H9 (cell line): ENCODE data around the gene METTL17. TPM values are rescaled to one million over a fixed set of nuclear protein-coding genes. Genes with fewer than 3 reads are reported as not detected.

Experiments
- DNase-seq: peaks from one replicate; pipeline ENCODE4 v3.0.0-alpha.2; 2017
- H2AFZ ChIP-seq: one replicate; pipeline ENCODE4 v1.6.1; 2013; ENCODE audit warnings: mild to moderate bottlenecking, low read length, control low read depth, moderate library complexity
- H2AK5ac ChIP-seq: 2 replicates; pipeline ENCODE4 v1.6.1; 2013; ENCODE audit warnings: low read length, control low read depth, mixed read lengths; ENCODE audit not compliant: insufficient read length
- H2BK120ac ChIP-seq: one replicate; pipeline ENCODE4 v1.6.1; 2013; ENCODE audit warnings: low read depth, mild to moderate bottlenecking, low read length, control low read depth, inconsistent platforms; ENCODE audit not compliant: poor library complexity, severe bottlenecking
- H2BK12ac ChIP-seq: 2 replicates; pipeline ENCODE4 v1.6.1; 2013; ENCODE audit warnings: low read length, control low read depth, mixed read lengths, low read depth; ENCODE audit not compliant: insufficient read length
- H2BK15ac ChIP-seq: 2 replicates; pipeline ENCODE4 v1.6.1; 2013; ENCODE audit warnings: low read depth, low read length, control low read depth
- H2BK20ac ChIP-seq: one replicate; pipeline ENCODE4 v1.6.1; 2013; ENCODE audit warnings: low read depth, mild to moderate bottlenecking, low read length, control low read depth, inconsistent platforms; ENCODE audit not compliant: poor library complexity, severe bottlenecking
- H2BK5ac ChIP-seq: 2 replicates; pipeline ENCODE4 v1.6.1; 2013; ENCODE audit warnings: low read length, control low read depth, mixed read lengths; ENCODE audit not compliant: insufficient read length
- H3K14ac ChIP-seq: 2 replicates; pipeline ENCODE4 v1.6.1; 2013; ENCODE audit warnings: low read length, control low read depth; ENCODE audit not compliant: insufficient read depth
- H3K18ac ChIP-seq: 2 replicates; pipeline ENCODE4 v1.6.1; 2013; ENCODE audit warnings: low read depth, mild to moderate bottlenecking, mixed read lengths, low read length, control low read depth; ENCODE audit not compliant: insufficient read length
- H3K23ac ChIP-seq: 2 replicates; pipeline ENCODE4 v1.6.1; 2013; ENCODE audit warnings: low read length, control low read depth, mixed read lengths, low read depth; ENCODE audit not compliant: insufficient read length
- H3K23me2 ChIP-seq: 2 replicates; pipeline ENCODE4 v1.6.1; 2013; ENCODE audit warnings: low read depth, mild to moderate bottlenecking, mixed read lengths, low read length, control low read depth; ENCODE audit not compliant: insufficient read length, poor library complexity, severe bottlenecking
- H3K27ac ChIP-seq: 2 replicates; pipeline ENCODE4 v1.5.1; 2013; ENCODE audit warnings: low read length, control low read depth, mixed read lengths, low read depth; ENCODE audit not compliant: insufficient read length
- H3K27me3 ChIP-seq: 2 replicates; pipeline ENCODE4 v1.6.1; 2013; ENCODE audit warnings: low read length, control low read depth, inconsistent platforms; ENCODE audit not compliant: insufficient read depth
- H3K4ac ChIP-seq: 2 replicates; pipeline ENCODE4 v1.6.1; 2013; ENCODE audit warnings: low read depth, mild to moderate bottlenecking, control low read depth, inconsistent platforms, low read length, moderate library complexity
- H3K4me1 ChIP-seq: 2 replicates; pipeline ENCODE4 v1.6.1; 2013; ENCODE audit warnings: low read length, control low read depth, inconsistent platforms; ENCODE audit not compliant: insufficient read depth
- H3K4me2 ChIP-seq: 2 replicates; pipeline ENCODE4 v1.6.1; 2013; ENCODE audit warnings: low read length, control low read depth, mixed read lengths; ENCODE audit not compliant: insufficient read length, insufficient read depth
- H3K56ac ChIP-seq: 2 replicates; pipeline ENCODE4 v1.6.1; 2013; ENCODE audit warnings: low read depth, mild to moderate bottlenecking, mixed read lengths, low read length, control low read depth; ENCODE audit not compliant: insufficient read length
- H3K79me1 ChIP-seq: 2 replicates; pipeline ENCODE4 v1.6.1; 2013; ENCODE audit warnings: low read depth, mild to moderate bottlenecking, moderate library complexity, low read length, control low read depth, inconsistent platforms; ENCODE audit not compliant: insufficient read depth, poor library complexity, severe bottlenecking
- H3K79me2 ChIP-seq: 2 replicates; pipeline ENCODE4 v1.6.1; 2013; ENCODE audit warnings: low read length, control low read depth, inconsistent platforms; ENCODE audit not compliant: insufficient read depth
- H3K9ac ChIP-seq: 2 replicates; pipeline ENCODE4 v1.6.1; 2013; ENCODE audit warnings: low read length, control low read depth, mixed read lengths; ENCODE audit not compliant: insufficient read length; ENCODE audit errors: extremely low read depth
- H3K9me3 ChIP-seq: one replicate; pipeline ENCODE4 v1.6.1; 2013; ENCODE audit warnings: low read depth, low read length, inconsistent platforms; ENCODE audit not compliant: control insufficient read depth
- H3T11ph ChIP-seq: one replicate; pipeline ENCODE4 v1.6.1; 2013; ENCODE audit warnings: mild to moderate bottlenecking, low read length, control low read depth, inconsistent platforms
- H4K20me1 ChIP-seq: one replicate; pipeline ENCODE4 v1.6.1; 2013; ENCODE audit not compliant: control insufficient read depth, insufficient read length, insufficient read depth
- H4K5ac ChIP-seq: 2 replicates; pipeline ENCODE4 v1.6.1; 2013; ENCODE audit warnings: low read depth, mild to moderate bottlenecking, mixed read lengths, low read length, control low read depth; ENCODE audit not compliant: insufficient read length
- H4K8ac ChIP-seq: replicated peaks from 2 replicates; pipeline ENCODE4 v1.6.1; 2013; ENCODE audit warnings: low read length, control low read depth, mixed read lengths, low read depth; ENCODE audit not compliant: insufficient read length
- H4K91ac ChIP-seq: 2 replicates; pipeline ENCODE4 v1.6.1; 2013; ENCODE audit warnings: low read depth, mild to moderate bottlenecking, moderate library complexity, mixed read lengths, low read length, control low read depth; ENCODE audit not compliant: insufficient read length
- H3K27ac Mint-ChIP-seq, 3 experiments: 2 replicates in 2 of 3; 3 replicates in 1 of 3; pipeline ENCODE4 v1.8.0; 2020 to 2021; ENCODE audit warnings: mixed read lengths in 3 of 3, mild to moderate bottlenecking in 1 of 3, moderate library complexity in 1 of 3
- H3K27me3 Mint-ChIP-seq: 2 replicates; pipeline ENCODE4 v1.8.0; 2021; ENCODE audit warnings: low read depth, mild to moderate bottlenecking, moderate library complexity, mixed read lengths
- H3K36me3 Mint-ChIP-seq, 3 experiments: 2 replicates in 2 of 3; 3 replicates in 1 of 3; pipeline ENCODE4 v1.8.0; 2020 to 2021; ENCODE audit warnings: low read depth in 3 of 3, mixed read lengths in 3 of 3; ENCODE audit not compliant: insufficient read depth in 1 of 3
- H3K4me1 Mint-ChIP-seq, 2 experiments: 2 replicates each; pipeline ENCODE4 v1.8.0; 2020; ENCODE audit warnings: mixed read lengths in 2 of 2
- H3K4me3 Mint-ChIP-seq, 2 experiments: 2 replicates in 1 of 2; 3 replicates in 1 of 2; pipeline ENCODE4 v1.8.0; 2020 to 2021; ENCODE audit warnings: mild to moderate bottlenecking in 2 of 2, mixed read lengths in 2 of 2, moderate library complexity in 1 of 2
- H3K9me3 Mint-ChIP-seq, 2 experiments: 2 replicates in 1 of 2; 3 replicates in 1 of 2; pipeline ENCODE4 v1.8.0; 2020; ENCODE audit warnings: mild to moderate bottlenecking in 2 of 2, mixed read lengths in 2 of 2, moderate library complexity in 1 of 2
- WGBS: extraction: QIAGEN DNeasy Blood & Tissue Kit; methylation state at CpG from one replicate; pipeline ENCODE4 v1.1.7; 2013; ENCODE audit warnings: missing lambda C conversion rate, low lambda C conversion rate, mixed read lengths; ENCODE audit not compliant: insufficient read length; ENCODE audit errors: extremely low coverage; 5-methylcytosine and 5-hydroxymethylcytosine counted together
- total RNA-seq: library from RNA; stranded (reverse); gene quantifications from 2 replicates; pipeline ENCODE4 v1.2.1, GENCODE V29; 2021
- TF ChIP-seq, protein P1 (sequence below): fragments of 200-600 bp; sonication (generic); conservative IDR thresholded peaks from 3 replicates; pipeline ENCODE4 v1.8.0; 2021; ENCODE audit warnings: antibody characterized with exemption, mild to moderate bottlenecking

Gene METTL17
- total RNA-seq, 1 experiment from 2014 or later, result 81.4 TPM

GRCh38 chr14:20976291-20976690 is 13.5 kb upstream of the METTL17 start:
- Histone ChIP-seq H3K9ac (no peak overlapping the region), H3K27me3 (no peaks in the 10 kb centered on the region), H3K9me3 (no peaks in the 10 kb centered on the region), H3K56ac (no peak overlapping the region), H2AFZ (no peak overlapping the region), H2BK12ac (no peak overlapping the region), H3T11ph (no peak overlapping the region), H3K18ac (no peak overlapping the region), H2BK5ac (no peak overlapping the region), H2BK120ac (no peak overlapping the region), H4K20me1 (no peaks in the 10 kb centered on the region), H3K27ac (no peak overlapping the region), H4K91ac (no peak overlapping the region), H2AK5ac (no peak overlapping the region), H3K14ac (no peak overlapping the region), H3K79me2 (no peaks in the 10 kb centered on the region), H3K4me2 (no peak overlapping the region), H3K23me2 (peaks cover 4% of the 10 kb centered on the region), H3K4ac (no peak overlapping the region), H2BK15ac (no peak overlapping the region), H2BK20ac (no peak overlapping the region), H3K79me1 (no peaks in the 10 kb centered on the region), H3K23ac (no peak overlapping the region), H3K4me1 (no peaks in the 10 kb centered on the region), H4K8ac (no peak overlapping the region), H4K5ac (no peak overlapping the region)
- Mint-ChIP-seq H3K27ac (no peak overlapping the region), H3K27me3 (peaks cover 20% of the 10 kb centered on the region), H3K4me3 (no peak overlapping the region), H3K36me3 (no peaks in the 10 kb centered on the region), H3K4me1 (peaks cover 7% of the 10 kb centered on the region in 2 experiments; a peak in 3 of 4 replicates), H3K9me3 (no peaks in the 10 kb centered on the region)
- WGBS, result no CpG with 5 or more reads among the region's 1 CpG
- TF ChIP-seq, protein P1, sequence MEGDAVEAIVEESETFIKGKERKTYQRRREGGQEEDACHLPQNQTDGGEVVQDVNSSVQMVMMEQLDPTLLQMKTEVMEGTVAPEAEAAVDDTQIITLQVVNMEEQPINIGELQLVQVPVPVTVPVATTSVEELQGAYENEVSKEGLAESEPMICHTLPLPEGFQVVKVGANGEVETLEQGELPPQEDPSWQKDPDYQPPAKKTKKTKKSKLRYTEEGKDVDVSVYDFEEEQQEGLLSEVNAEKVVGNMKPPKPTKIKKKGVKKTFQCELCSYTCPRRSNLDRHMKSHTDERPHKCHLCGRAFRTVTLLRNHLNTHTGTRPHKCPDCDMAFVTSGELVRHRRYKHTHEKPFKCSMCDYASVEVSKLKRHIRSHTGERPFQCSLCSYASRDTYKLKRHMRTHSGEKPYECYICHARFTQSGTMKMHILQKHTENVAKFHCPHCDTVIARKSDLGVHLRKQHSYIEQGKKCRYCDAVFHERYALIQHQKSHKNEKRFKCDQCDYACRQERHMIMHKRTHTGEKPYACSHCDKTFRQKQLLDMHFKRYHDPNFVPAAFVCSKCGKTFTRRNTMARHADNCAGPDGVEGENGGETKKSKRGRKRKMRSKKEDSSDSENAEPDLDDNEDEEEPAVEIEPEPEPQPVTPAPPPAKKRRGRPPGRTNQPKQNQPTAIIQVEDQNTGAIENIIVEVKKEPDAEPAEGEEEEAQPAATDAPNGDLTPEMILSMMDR, result no peak
- no peak for DNase-seq
